H9 (cell line): ENCODE data around the gene MED13L. TPM values are rescaled to one million over a fixed set of nuclear protein-coding genes. Genes with fewer than 3 reads are reported as not detected.

Source experiments
- DNase-seq: peaks from one replicate; pipeline ENCODE4 v3.0.0-alpha.2; 2017
- H2AFZ ChIP-seq: one replicate; pipeline ENCODE4 v1.6.1; 2013; ENCODE audit warnings: mild to moderate bottlenecking, low read length, control low read depth, moderate library complexity
- H2AK5ac ChIP-seq: 2 replicates; pipeline ENCODE4 v1.6.1; 2013; ENCODE audit warnings: low read length, control low read depth, mixed read lengths; ENCODE audit not compliant: insufficient read length
- H2BK120ac ChIP-seq: one replicate; pipeline ENCODE4 v1.6.1; 2013; ENCODE audit warnings: low read depth, mild to moderate bottlenecking, low read length, control low read depth, inconsistent platforms; ENCODE audit not compliant: poor library complexity, severe bottlenecking
- H2BK12ac ChIP-seq: 2 replicates; pipeline ENCODE4 v1.6.1; 2013; ENCODE audit warnings: low read length, control low read depth, mixed read lengths, low read depth; ENCODE audit not compliant: insufficient read length
- H2BK15ac ChIP-seq: 2 replicates; pipeline ENCODE4 v1.6.1; 2013; ENCODE audit warnings: low read depth, low read length, control low read depth
- H2BK20ac ChIP-seq: one replicate; pipeline ENCODE4 v1.6.1; 2013; ENCODE audit warnings: low read depth, mild to moderate bottlenecking, low read length, control low read depth, inconsistent platforms; ENCODE audit not compliant: poor library complexity, severe bottlenecking
- H2BK5ac ChIP-seq: 2 replicates; pipeline ENCODE4 v1.6.1; 2013; ENCODE audit warnings: low read length, control low read depth, mixed read lengths; ENCODE audit not compliant: insufficient read length
- H3K14ac ChIP-seq: 2 replicates; pipeline ENCODE4 v1.6.1; 2013; ENCODE audit warnings: low read length, control low read depth; ENCODE audit not compliant: insufficient read depth
- H3K18ac ChIP-seq: 2 replicates; pipeline ENCODE4 v1.6.1; 2013; ENCODE audit warnings: low read depth, mild to moderate bottlenecking, mixed read lengths, low read length, control low read depth; ENCODE audit not compliant: insufficient read length
- H3K23ac ChIP-seq: 2 replicates; pipeline ENCODE4 v1.6.1; 2013; ENCODE audit warnings: low read length, control low read depth, mixed read lengths, low read depth; ENCODE audit not compliant: insufficient read length
- H3K23me2 ChIP-seq: 2 replicates; pipeline ENCODE4 v1.6.1; 2013; ENCODE audit warnings: low read depth, mild to moderate bottlenecking, mixed read lengths, low read length, control low read depth; ENCODE audit not compliant: insufficient read length, poor library complexity, severe bottlenecking
- H3K27ac ChIP-seq: 2 replicates; pipeline ENCODE4 v1.5.1; 2013; ENCODE audit warnings: low read length, control low read depth, mixed read lengths, low read depth; ENCODE audit not compliant: insufficient read length
- H3K27me3 ChIP-seq: 2 replicates; pipeline ENCODE4 v1.6.1; 2013; ENCODE audit warnings: low read length, control low read depth, inconsistent platforms; ENCODE audit not compliant: insufficient read depth
- H3K4ac ChIP-seq: 2 replicates; pipeline ENCODE4 v1.6.1; 2013; ENCODE audit warnings: low read depth, mild to moderate bottlenecking, control low read depth, inconsistent platforms, low read length, moderate library complexity
- H3K4me1 ChIP-seq: 2 replicates; pipeline ENCODE4 v1.6.1; 2013; ENCODE audit warnings: low read length, control low read depth, inconsistent platforms; ENCODE audit not compliant: insufficient read depth
- H3K4me2 ChIP-seq: 2 replicates; pipeline ENCODE4 v1.6.1; 2013; ENCODE audit warnings: low read length, control low read depth, mixed read lengths; ENCODE audit not compliant: insufficient read length, insufficient read depth
- H3K56ac ChIP-seq: 2 replicates; pipeline ENCODE4 v1.6.1; 2013; ENCODE audit warnings: low read depth, mild to moderate bottlenecking, mixed read lengths, low read length, control low read depth; ENCODE audit not compliant: insufficient read length
- H3K79me1 ChIP-seq: 2 replicates; pipeline ENCODE4 v1.6.1; 2013; ENCODE audit warnings: low read depth, mild to moderate bottlenecking, moderate library complexity, low read length, control low read depth, inconsistent platforms; ENCODE audit not compliant: insufficient read depth, poor library complexity, severe bottlenecking
- H3K79me2 ChIP-seq: 2 replicates; pipeline ENCODE4 v1.6.1; 2013; ENCODE audit warnings: low read length, control low read depth, inconsistent platforms; ENCODE audit not compliant: insufficient read depth
- H3K9ac ChIP-seq: 2 replicates; pipeline ENCODE4 v1.6.1; 2013; ENCODE audit warnings: low read length, control low read depth, mixed read lengths; ENCODE audit not compliant: insufficient read length; ENCODE audit errors: extremely low read depth
- H3K9me3 ChIP-seq: one replicate; pipeline ENCODE4 v1.6.1; 2013; ENCODE audit warnings: low read depth, low read length, inconsistent platforms; ENCODE audit not compliant: control insufficient read depth
- H3T11ph ChIP-seq: one replicate; pipeline ENCODE4 v1.6.1; 2013; ENCODE audit warnings: mild to moderate bottlenecking, low read length, control low read depth, inconsistent platforms
- H4K20me1 ChIP-seq: one replicate; pipeline ENCODE4 v1.6.1; 2013; ENCODE audit not compliant: control insufficient read depth, insufficient read length, insufficient read depth
- H4K5ac ChIP-seq: 2 replicates; pipeline ENCODE4 v1.6.1; 2013; ENCODE audit warnings: low read depth, mild to moderate bottlenecking, mixed read lengths, low read length, control low read depth; ENCODE audit not compliant: insufficient read length
- H4K8ac ChIP-seq: replicated peaks from 2 replicates; pipeline ENCODE4 v1.6.1; 2013; ENCODE audit warnings: low read length, control low read depth, mixed read lengths, low read depth; ENCODE audit not compliant: insufficient read length
- H4K91ac ChIP-seq: 2 replicates; pipeline ENCODE4 v1.6.1; 2013; ENCODE audit warnings: low read depth, mild to moderate bottlenecking, moderate library complexity, mixed read lengths, low read length, control low read depth; ENCODE audit not compliant: insufficient read length
- H3K27ac Mint-ChIP-seq, 3 experiments: 2 replicates in 2 of 3; 3 replicates in 1 of 3; pipeline ENCODE4 v1.8.0; 2020 to 2021; ENCODE audit warnings: mixed read lengths in 3 of 3, mild to moderate bottlenecking in 1 of 3, moderate library complexity in 1 of 3
- H3K27me3 Mint-ChIP-seq: 2 replicates; pipeline ENCODE4 v1.8.0; 2021; ENCODE audit warnings: low read depth, mild to moderate bottlenecking, moderate library complexity, mixed read lengths
- H3K36me3 Mint-ChIP-seq, 3 experiments: 2 replicates in 2 of 3; 3 replicates in 1 of 3; pipeline ENCODE4 v1.8.0; 2020 to 2021; ENCODE audit warnings: low read depth in 3 of 3, mixed read lengths in 3 of 3; ENCODE audit not compliant: insufficient read depth in 1 of 3
- H3K4me1 Mint-ChIP-seq, 2 experiments: 2 replicates each; pipeline ENCODE4 v1.8.0; 2020; ENCODE audit warnings: mixed read lengths in 2 of 2
- H3K4me3 Mint-ChIP-seq, 2 experiments: 2 replicates in 1 of 2; 3 replicates in 1 of 2; pipeline ENCODE4 v1.8.0; 2020 to 2021; ENCODE audit warnings: mild to moderate bottlenecking in 2 of 2, mixed read lengths in 2 of 2, moderate library complexity in 1 of 2
- H3K9me3 Mint-ChIP-seq, 2 experiments: 2 replicates in 1 of 2; 3 replicates in 1 of 2; pipeline ENCODE4 v1.8.0; 2020; ENCODE audit warnings: mild to moderate bottlenecking in 2 of 2, mixed read lengths in 2 of 2, moderate library complexity in 1 of 2
- total RNA-seq: library from RNA; stranded (reverse); gene quantifications from 2 replicates; pipeline ENCODE4 v1.2.1, GENCODE V29; 2021
- TF ChIP-seq, protein P1 (sequence below): fragments of 200-600 bp; sonication (generic); conservative IDR thresholded peaks from 3 replicates; pipeline ENCODE4 v1.8.0; 2021; ENCODE audit warnings: antibody characterized with exemption, mild to moderate bottlenecking

The MED13L gene
- total RNA-seq, 1 experiment from 2014 or later = 52.4 TPM

- Histone ChIP-seq H3K4ac (no peak overlapping the region), H4K20me1 (no peaks in the 10 kb centered on the region), H2AFZ (no peak overlapping the region), H4K91ac (no peak overlapping the region), H3K27me3 (no peaks in the 10 kb centered on the region), H3K9ac (no peak overlapping the region), H3K27ac (no peak overlapping the region), H3K9me3 (no peaks in the 10 kb centered on the region), H3K4me2 (no peak overlapping the region), H3K79me1 (peaks cover 2% of the 10 kb centered on the region), H2BK5ac (no peak overlapping the region), H2BK20ac (no peak overlapping the region), H3K56ac (no peak overlapping the region), H3K4me1 (no peaks in the 10 kb centered on the region), H3K23ac (no peak overlapping the region), H2AK5ac (no peak overlapping the region), H3T11ph (no peak overlapping the region), H3K14ac (no peak overlapping the region), H2BK15ac (no peak overlapping the region), H2BK120ac (no peak overlapping the region), H2BK12ac (no peak overlapping the region), H3K23me2 (no peaks in the 10 kb centered on the region), H4K8ac (no peak overlapping the region), H3K79me2 (no peaks in the 10 kb centered on the region; the same call in 1 of the 2 replicates), H4K5ac (no peak overlapping the region), H3K18ac (no peak overlapping the region)
- no peak for DNase-seq
- no peak overlapping the region; a peak in 2 of 7 replicates for H3K27ac Mint-ChIP-seq
- no peaks in the 10 kb centered on the region for H3K9me3 Mint-ChIP-seq
- peaks cover 14 to 23% of the 10 kb centered on the region in 2 experiments for H3K4me1 Mint-ChIP-seq
- no peaks in the 10 kb centered on the region for H3K27me3 Mint-ChIP-seq
- no peak overlapping the region for H3K4me3 Mint-ChIP-seq
- H3K36me3 Mint-ChIP-seq = no peaks in the 10 kb centered on the region
- TF ChIP-seq, protein P1, sequence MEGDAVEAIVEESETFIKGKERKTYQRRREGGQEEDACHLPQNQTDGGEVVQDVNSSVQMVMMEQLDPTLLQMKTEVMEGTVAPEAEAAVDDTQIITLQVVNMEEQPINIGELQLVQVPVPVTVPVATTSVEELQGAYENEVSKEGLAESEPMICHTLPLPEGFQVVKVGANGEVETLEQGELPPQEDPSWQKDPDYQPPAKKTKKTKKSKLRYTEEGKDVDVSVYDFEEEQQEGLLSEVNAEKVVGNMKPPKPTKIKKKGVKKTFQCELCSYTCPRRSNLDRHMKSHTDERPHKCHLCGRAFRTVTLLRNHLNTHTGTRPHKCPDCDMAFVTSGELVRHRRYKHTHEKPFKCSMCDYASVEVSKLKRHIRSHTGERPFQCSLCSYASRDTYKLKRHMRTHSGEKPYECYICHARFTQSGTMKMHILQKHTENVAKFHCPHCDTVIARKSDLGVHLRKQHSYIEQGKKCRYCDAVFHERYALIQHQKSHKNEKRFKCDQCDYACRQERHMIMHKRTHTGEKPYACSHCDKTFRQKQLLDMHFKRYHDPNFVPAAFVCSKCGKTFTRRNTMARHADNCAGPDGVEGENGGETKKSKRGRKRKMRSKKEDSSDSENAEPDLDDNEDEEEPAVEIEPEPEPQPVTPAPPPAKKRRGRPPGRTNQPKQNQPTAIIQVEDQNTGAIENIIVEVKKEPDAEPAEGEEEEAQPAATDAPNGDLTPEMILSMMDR = no peak
Measured at GRCh38 chr12:116189692-116190091, 87.8 kb downstream of the MED13L start.
